Activated CD4-positive, alpha-beta memory T cell treated with anti-CD3 and anti-CD28 coated beads for 36 hours (primary cell): ENCODE results near the gene ARL15. TPM values are rescaled to one million over a fixed set of nuclear protein-coding genes. Genes with fewer than 3 reads are reported as not detected.

ENCODE experiments used
- CTCF ChIA-PET: fragments of 350-600 bp; sonication (Branson Sonifier 250); formaldehyde crosslinking; loops from one replicate; lab custom pipeline; 2021; ENCODE audit warnings: antibody characterized with exemption, inconsistent platforms; lab: Charles Lee
- POLR2A ChIA-PET: fragments of 350-600 bp; sonication (Branson Sonifier 250); formaldehyde crosslinking; loops from one replicate; lab custom pipeline; 2021; ENCODE audit warnings: antibody characterized with exemption; lab: Charles Lee
- DNase-seq: peaks from one replicate; pipeline ENCODE4 v3.0.0-alpha.2; 2020
- H3K27ac Mint-ChIP-seq: one replicate; pipeline ENCODE4 v1.8.0; 2021; ENCODE audit warnings: mixed read lengths
- H3K27me3 Mint-ChIP-seq: one replicate; pipeline ENCODE4 v1.8.0; 2021; ENCODE audit warnings: mixed read lengths
- H3K36me3 Mint-ChIP-seq: one replicate; pipeline ENCODE4 v1.8.0; 2021; ENCODE audit warnings: mixed read lengths
- H3K4me1 Mint-ChIP-seq: one replicate; pipeline ENCODE4 v1.8.0; 2021; ENCODE audit warnings: low read depth, mixed read lengths
- H3K4me3 Mint-ChIP-seq: one replicate; pipeline ENCODE4 v1.8.0; 2021; ENCODE audit warnings: mild to moderate bottlenecking, mixed read lengths
- H3K9me3 Mint-ChIP-seq: one replicate; pipeline ENCODE4 v1.8.0; 2021; ENCODE audit warnings: mixed read lengths
- intact Hi-C: fragments of 100-400 bp; cut with micrococcal nuclease; formaldehyde crosslinking; loops from one replicate; pipeline ENCODE4 v1.15.1; 2023
- total RNA-seq, 2 experiments: library from RNA; stranded (reverse); gene quantifications; one replicate each; pipeline ENCODE4 v1.2.3, GENCODE V29; 2021

ARL15 gene
- total RNA-seq, 2 experiments from 2014 or later, result 4.5 to 5.5 TPM

DNA sequence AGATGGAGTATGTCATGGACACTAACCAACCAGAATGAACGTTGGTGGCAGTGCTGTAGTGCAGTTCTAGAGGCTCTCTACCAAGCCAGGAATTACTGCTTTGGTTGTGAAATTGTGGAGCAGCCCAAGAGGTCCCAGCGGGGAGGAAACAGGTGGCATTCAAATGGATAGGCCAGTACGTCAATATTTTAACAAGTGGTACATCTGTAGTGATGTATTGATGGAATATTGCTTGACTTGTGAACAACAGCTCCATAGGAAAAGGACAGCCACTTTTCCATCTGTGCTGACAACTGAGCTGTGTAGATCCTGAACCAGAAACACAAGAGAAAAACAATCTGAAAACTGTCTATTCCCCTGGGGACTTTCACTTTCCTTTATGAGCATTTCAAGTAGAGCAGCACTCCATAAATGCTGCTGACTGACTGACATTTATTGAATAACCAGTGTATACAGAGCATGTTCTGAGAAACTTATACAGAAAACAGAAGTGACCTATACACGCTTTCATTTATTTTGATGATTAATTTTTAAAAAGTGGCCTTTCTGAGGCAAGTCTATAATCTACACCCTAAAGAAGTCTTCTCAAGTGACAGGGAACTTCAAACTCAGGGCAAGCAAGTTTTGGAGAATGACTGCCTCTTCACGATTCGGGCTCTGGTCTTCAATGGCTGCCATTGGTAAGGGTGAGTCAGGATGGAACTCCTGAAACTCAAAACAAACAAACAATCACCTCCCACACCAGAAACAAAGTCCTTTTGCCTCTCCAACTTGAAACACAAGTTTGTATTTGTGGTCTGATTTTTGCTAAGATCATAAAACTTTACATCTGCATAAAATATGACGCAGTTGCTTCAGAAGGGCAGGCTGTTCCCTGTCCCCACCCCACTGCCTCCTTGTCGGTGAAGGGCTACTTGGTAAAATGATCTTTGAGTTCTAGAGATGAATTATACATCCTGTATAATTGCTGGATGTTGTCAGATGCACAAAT lies 387.6 kb downstream of the ARL15 start:
- H3K4me1 Mint-ChIP-seq, result no peaks in the 10 kb centered on the region
- ChIA-PET POLR2A (no interaction called here), CTCF (no interaction called here)
- H3K27ac Mint-ChIP-seq, result no peak overlapping the region
- intact Hi-C loops, result no loop called here
- no peaks in the 10 kb centered on the region for H3K36me3 Mint-ChIP-seq
- no peak for DNase-seq
- no peak overlapping the region for H3K4me3 Mint-ChIP-seq
- no peaks in the 10 kb centered on the region for H3K27me3 Mint-ChIP-seq
- H3K9me3 Mint-ChIP-seq, result no peaks in the 10 kb centered on the region

DNA sequence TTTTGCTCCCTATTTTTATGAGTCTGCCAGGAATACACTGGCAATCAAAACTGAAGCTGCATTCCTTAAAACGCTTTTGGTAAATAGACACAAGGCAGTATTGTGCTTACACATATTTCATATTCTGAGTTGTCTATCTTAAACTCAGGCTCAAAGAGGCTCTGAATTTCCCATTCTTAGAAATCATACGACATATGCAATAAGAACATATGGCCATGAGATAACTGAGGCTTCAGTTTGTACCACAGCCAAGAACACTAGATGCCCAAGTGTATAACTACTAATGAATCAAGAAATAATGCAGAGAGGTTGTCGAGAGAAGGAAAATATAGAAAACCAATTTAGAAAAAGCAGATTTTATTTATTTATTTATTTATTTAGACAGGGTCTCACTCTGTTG lies 392.5 kb downstream of the ARL15 start:
- ChIA-PET POLR2A (no interaction called here), CTCF (no interaction called here)
- H3K4me3 Mint-ChIP-seq, result no peak overlapping the region
- H3K36me3 Mint-ChIP-seq, result no peaks in the 10 kb centered on the region
- no peaks in the 10 kb centered on the region for H3K9me3 Mint-ChIP-seq
- no peak overlapping the region for H3K27ac Mint-ChIP-seq
- intact Hi-C loops, result no loop called here
- no peaks in the 10 kb centered on the region for H3K4me1 Mint-ChIP-seq
- no peak for DNase-seq
- H3K27me3 Mint-ChIP-seq, result no peaks in the 10 kb centered on the region

DNA sequence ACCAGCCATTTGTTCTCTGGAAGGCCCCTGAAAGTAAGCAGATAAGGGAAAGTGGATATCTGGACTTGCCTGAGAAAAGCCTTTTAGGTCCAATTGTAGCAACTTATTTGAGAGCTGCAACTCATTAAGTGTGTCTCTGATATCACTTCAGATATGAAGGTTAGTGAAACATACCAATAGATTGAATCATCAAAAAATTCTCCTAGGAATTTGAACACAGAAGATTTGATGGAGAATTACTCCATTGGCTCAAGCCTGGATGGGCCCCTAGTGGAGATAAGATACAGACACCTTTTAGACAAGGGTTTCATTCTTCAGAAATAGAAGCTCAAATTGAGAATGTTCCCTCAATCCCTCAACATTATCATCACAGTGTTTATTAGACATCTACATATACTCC lies 393.3 kb downstream of the ARL15 start:
- Mint-ChIP-seq H3K4me3 (no peak overlapping the region), H3K27me3 (no peaks in the 10 kb centered on the region), H3K4me1 (no peaks in the 10 kb centered on the region), H3K9me3 (no peaks in the 10 kb centered on the region), H3K27ac (no peak overlapping the region), H3K36me3 (no peaks in the 10 kb centered on the region)
- intact Hi-C loops, result no loop called here
- POLR2A ChIA-PET, result no interaction called here
- CTCF ChIA-PET, result no interaction called here
- no peak for DNase-seq

DNA sequence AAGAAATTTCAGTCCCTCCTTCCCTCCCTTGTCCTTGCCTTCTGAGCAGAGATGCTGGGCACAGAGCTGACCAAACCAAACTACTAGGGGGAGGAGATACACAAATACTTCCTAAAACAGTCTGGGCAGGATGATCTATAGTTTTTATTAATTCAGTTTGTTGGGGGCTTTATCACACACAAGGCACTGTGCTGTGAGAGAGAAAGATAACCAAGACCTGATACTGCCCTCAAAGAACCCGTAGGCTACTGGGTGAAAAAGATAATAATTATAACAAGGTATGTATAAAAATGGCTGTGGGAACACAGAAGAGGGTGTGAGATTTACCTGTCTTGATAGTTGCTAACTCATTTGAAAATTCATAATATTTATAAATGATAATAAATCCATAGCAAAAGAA lies 395.3 kb downstream of the ARL15 start:
- intact Hi-C loops, result no loop called here
- no peak overlapping the region for H3K4me3 Mint-ChIP-seq
- H3K36me3 Mint-ChIP-seq, result no peaks in the 10 kb centered on the region

DNA sequence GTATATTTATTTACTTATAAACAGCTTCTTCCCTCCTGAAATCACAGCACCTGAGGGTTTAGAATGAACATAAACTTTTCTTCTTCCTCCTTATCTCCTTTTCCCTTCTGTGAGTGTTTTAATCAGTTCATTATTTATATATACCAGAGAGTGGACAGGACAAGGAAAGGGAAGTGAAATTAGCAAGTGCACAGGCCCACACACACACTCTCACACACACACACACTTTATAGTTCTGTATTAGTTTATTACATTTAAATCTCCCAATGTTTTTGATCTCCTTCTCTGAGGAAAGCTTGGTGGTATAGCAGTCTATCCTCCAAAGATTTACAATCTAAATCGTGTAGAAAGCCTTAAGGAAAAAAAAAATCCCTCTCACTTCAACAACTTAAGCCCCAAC lies 396.4 kb downstream of the ARL15 start:
- Mint-ChIP-seq H3K27ac (no peak overlapping the region), H3K9me3 (no peaks in the 10 kb centered on the region), H3K27me3 (no peaks in the 10 kb centered on the region), H3K36me3 (no peaks in the 10 kb centered on the region), H3K4me1 (no peaks in the 10 kb centered on the region), H3K4me3 (no peak overlapping the region)
- POLR2A ChIA-PET, result no interaction called here
- no peak for DNase-seq
- intact Hi-C loops, result no loop called here
- CTCF ChIA-PET, result interaction anchor here (0.7 kb wide), 1 partner anchor 102 kb away, joined by 3 read pairs; no protein-coding TSS in a partner anchor

More for the DNA sequence above, 395.3 kb downstream of the ARL15 start:
- ChIA-PET POLR2A (no interaction called here), CTCF (interaction anchor here (0.6 kb wide), 1 partner anchor 1000 kb away, joined by 3 read pairs; no protein-coding TSS in a partner anchor)
- no peaks in the 10 kb centered on the region for H3K9me3 Mint-ChIP-seq
- no peak overlapping the region for H3K27ac Mint-ChIP-seq
- DNase-seq, result no peak
- H3K27me3 Mint-ChIP-seq, result no peaks in the 10 kb centered on the region
- no peaks in the 10 kb centered on the region for H3K4me1 Mint-ChIP-seq

DNA sequence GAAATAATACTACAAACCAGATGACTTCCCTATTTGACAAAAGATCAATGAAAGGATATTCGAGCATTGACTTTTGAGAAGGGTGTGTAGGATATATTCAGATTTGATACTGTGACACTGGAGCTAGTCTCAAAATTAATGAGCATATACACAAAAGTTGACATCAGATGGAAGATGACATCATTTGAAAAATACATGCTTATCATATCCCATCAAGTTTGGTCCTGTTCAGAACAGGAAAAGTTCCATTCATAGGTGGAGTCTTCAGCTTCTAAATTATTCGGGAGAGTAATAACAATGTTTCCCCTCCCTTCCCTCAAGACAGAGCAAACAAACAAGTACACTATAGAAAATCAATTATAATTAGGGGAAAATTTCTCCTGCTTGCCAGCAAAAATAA lies 401.6 kb downstream of the ARL15 start:
- CTCF ChIA-PET, result no interaction called here
- intact Hi-C loops, result no loop called here
- H3K4me1 Mint-ChIP-seq, result no peaks in the 10 kb centered on the region
- POLR2A ChIA-PET, result no interaction called here
- DNase-seq, result no peak
- no peaks in the 10 kb centered on the region for H3K9me3 Mint-ChIP-seq
- H3K36me3 Mint-ChIP-seq, result peaks cover 2% of the 10 kb centered on the region
- H3K27ac Mint-ChIP-seq, result no peak overlapping the region
- no peak overlapping the region for H3K4me3 Mint-ChIP-seq
- no peaks in the 10 kb centered on the region for H3K27me3 Mint-ChIP-seq

DNA sequence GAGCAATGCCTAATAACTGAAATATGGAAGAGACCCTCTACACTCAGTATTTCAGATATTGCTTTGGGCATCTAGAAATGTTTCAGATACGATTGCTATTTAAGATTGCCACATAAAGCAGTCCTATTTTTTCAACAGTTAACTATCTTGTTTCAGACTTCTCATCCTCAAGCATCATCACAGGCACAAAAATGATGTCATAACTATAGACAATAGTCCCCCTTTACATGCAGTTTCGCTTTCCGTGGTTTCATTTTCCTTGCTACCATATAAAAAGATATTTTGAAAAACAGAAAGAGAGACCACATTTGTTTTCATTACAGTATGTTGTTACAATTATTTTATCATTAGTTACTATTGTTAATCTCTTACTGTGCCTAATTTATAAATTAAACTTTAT lies 402.5 kb downstream of the ARL15 start:
- H3K36me3 Mint-ChIP-seq, result peaks cover 2% of the 10 kb centered on the region
- POLR2A ChIA-PET, result no interaction called here
- CTCF ChIA-PET, result no interaction called here
- H3K27me3 Mint-ChIP-seq, result no peaks in the 10 kb centered on the region
- DNase-seq, result no peak
- no peak overlapping the region for H3K4me3 Mint-ChIP-seq
- no peak overlapping the region for H3K27ac Mint-ChIP-seq
- H3K9me3 Mint-ChIP-seq, result no peaks in the 10 kb centered on the region
- no peaks in the 10 kb centered on the region for H3K4me1 Mint-ChIP-seq
- intact Hi-C loops, result no loop called here

DNA sequence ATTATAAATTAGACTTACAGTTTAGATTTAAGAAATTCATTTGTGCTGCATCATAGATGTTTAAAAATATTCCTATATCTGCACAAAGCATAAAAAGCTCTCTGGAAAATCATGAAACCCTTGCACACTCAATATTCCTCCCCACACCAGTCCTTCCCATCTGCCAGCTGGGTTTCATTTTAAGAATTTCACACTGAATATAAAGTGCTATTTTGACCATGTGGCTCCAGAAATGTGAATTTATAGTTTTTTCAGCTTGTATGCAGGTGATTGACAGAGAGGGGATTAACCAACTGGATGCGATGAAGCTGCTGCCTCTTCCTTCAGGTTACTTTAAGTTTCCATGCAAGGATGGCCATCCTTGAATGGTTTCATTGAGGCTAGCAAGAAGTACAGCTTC lies 403.6 kb downstream of the ARL15 start:
- Mint-ChIP-seq H3K4me1 (no peaks in the 10 kb centered on the region), H3K27me3 (no peaks in the 10 kb centered on the region), H3K27ac (no peak overlapping the region), H3K36me3 (peaks cover 2% of the 10 kb centered on the region), H3K9me3 (no peaks in the 10 kb centered on the region), H3K4me3 (no peak overlapping the region)
- intact Hi-C loops, result no loop called here
- no peak for DNase-seq
- POLR2A ChIA-PET, result no interaction called here
- CTCF ChIA-PET, result no interaction called here

DNA sequence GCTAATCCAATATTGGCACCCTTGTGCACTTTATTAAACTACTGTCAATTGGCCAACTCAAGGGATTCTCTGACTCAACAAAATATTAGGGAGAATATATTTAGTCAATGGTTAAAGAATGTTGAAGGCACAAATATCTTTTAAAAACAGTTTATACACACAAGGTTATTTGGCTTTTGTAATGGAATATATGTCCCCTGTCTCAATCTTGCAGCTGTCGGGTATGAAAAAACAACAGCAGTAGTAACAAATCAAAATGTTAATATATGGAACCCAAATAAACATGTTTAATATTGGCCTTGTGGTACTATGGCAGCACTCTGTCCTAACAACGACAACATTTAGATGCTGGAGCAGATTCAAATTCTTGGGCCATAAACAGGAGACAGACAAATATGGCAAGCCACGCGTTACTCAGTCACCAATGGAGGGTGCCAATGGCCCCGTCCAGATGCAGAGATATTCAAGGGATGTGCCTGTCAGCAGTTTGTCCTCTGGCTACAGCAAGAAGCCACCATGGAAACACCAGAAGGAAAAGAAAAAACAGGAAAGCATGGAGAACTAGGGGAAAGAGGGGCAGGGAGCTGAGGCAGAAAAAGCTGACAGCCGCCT lies 408.0 kb downstream of the ARL15 start:
- Mint-ChIP-seq H3K4me1 (no peaks in the 10 kb centered on the region), H3K27ac (no peak overlapping the region), H3K4me3 (no peak overlapping the region), H3K36me3 (peaks cover 2% of the 10 kb centered on the region), H3K9me3 (no peaks in the 10 kb centered on the region), H3K27me3 (no peaks in the 10 kb centered on the region)
- POLR2A ChIA-PET, result no interaction called here
- DNase-seq, result no peak
- intact Hi-C loops, result no loop called here
- CTCF ChIA-PET, result no interaction called here

DNA sequence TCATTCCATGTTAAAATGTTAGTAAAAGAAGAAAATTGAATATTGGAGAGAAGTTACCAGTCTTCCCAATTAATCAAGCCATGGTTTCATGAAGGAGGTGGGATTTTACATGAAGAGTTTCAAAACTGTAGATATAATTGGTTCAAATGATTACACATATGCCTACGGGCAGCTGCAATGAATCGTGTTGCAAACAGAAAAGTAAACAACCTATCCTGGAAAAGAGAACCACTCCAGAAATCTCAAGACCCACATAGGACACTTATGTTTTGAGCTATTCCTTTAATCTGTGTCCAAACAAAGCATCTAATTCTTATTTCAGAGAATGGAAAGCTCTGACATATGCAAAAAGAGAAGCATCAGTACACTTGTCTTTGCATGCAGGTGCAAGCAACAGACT lies 409.7 kb downstream of the ARL15 start:
- POLR2A ChIA-PET, result interaction anchor here (0.7 kb wide), 1 partner anchor 854 kb away, joined by 3 read pairs; no protein-coding TSS in a partner anchor
- no peak for DNase-seq
- CTCF ChIA-PET, result no interaction called here
- Mint-ChIP-seq H3K27ac (no peak overlapping the region), H3K4me3 (no peak overlapping the region), H3K4me1 (no peaks in the 10 kb centered on the region), H3K9me3 (no peaks in the 10 kb centered on the region), H3K27me3 (no peaks in the 10 kb centered on the region), H3K36me3 (no peaks in the 10 kb centered on the region)
- intact Hi-C loops, result no loop called here

DNA sequence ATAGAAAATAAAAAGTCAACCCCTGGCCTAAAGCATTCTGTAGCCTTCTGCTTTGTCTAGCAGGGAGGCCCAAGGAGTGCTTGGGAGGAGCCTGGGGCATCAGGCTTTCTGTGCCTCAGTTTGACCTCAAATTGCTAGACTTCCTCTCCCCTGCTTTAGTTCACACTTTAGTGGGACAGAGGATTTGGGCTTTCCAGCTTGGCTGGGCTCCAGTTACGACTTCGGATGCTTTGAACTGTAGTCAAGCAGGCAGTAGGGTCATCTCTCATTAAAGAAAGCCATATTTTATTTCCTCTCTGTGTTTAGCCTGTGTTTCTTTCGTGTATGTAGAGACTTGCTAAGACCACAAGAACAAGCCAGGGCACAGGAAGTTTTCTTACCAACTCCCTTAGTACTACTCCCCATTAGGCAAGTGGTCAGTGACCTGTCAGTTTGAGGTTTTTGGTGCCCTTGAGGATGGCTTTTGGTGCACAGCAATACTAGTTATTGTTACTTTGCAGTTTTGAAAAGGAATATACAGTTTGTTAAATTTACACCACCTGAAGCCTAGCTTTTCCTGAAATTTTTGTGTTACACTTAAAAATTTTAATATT lies 415.2 kb downstream of the ARL15 start:
- Mint-ChIP-seq H3K4me3 (no peak overlapping the region), H3K4me1 (no peaks in the 10 kb centered on the region)
- intact Hi-C loops, result no loop called here

DNA sequence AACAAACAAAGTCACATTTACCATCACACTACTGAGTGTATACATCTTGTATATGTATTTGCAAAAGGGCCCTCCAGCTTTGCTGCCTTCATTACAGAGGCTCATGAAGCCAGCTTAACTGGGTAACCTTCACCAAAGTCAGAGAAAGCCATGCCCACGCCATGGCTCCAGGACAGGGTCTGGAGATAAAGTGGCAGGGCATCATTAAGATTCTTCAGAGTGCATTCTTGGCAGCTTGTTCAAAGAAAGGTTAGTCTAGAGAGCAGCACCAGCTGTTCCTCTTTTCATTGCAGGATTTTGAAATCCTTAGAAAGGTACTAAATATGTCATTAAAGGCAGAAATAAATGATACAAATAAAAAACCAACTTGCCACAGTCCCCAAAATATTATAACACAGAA lies 416.7 kb downstream of the ARL15 start:
- no peak overlapping the region for H3K4me3 Mint-ChIP-seq
- ChIA-PET POLR2A (no interaction called here), CTCF (no interaction called here)
- no peak for DNase-seq
- no peaks in the 10 kb centered on the region for H3K9me3 Mint-ChIP-seq
- peaks cover 1% of the 10 kb centered on the region for H3K36me3 Mint-ChIP-seq
- H3K27me3 Mint-ChIP-seq, result no peaks in the 10 kb centered on the region
- no peaks in the 10 kb centered on the region for H3K4me1 Mint-ChIP-seq
- intact Hi-C loops, result no loop called here
- H3K27ac Mint-ChIP-seq, result no peak overlapping the region

More for the DNA sequence above, 415.2 kb downstream of the ARL15 start:
- Mint-ChIP-seq H3K27ac (no peak overlapping the region), H3K27me3 (no peaks in the 10 kb centered on the region), H3K36me3 (peaks cover 1% of the 10 kb centered on the region), H3K9me3 (no peaks in the 10 kb centered on the region)
- CTCF ChIA-PET, result no interaction called here
- DNase-seq, result no peak
- POLR2A ChIA-PET, result no interaction called here
